GM21529 (cell line): ENCODE results near the gene PAN3.
A peak's percentile ranks its signal among the peaks of the same experiment; 100 is the strongest.
"Not testable (repeated sequence)": the region's sequence is repeated elsewhere in the genome, so short reads cannot be mapped to it uniquely, and the experiment has no call there.

Source experiments
- ATAC-seq: cut with Tn5 transposase; IDR thresholded peaks from one replicate; pipeline ENCODE4 v1.9.1; 2021; ENCODE audit not compliant: unreplicated experiment

PAN3 gene

GRCh38 chr13:28131646-28132045 is 6.7 kb upstream of the PAN3 start:
- no peak for ATAC-seq

- ATAC-seq = no peak
Observed at GRCh38 chr13:28136916-28137315, 1.4 kb upstream of the PAN3 start.

GRCh38 chr13:28137596-28137995 is 749 bp upstream of the PAN3 start:
- no peak for ATAC-seq

- ATAC-seq = peak; percentile 60
Observed at GRCh38 chr13:28138756-28139470, 568 bp downstream of the PAN3 start.

GRCh38 chr13:28140433-28141125 is 2.2 kb downstream of the PAN3 start:
- ATAC-seq = no peak

DNA sequence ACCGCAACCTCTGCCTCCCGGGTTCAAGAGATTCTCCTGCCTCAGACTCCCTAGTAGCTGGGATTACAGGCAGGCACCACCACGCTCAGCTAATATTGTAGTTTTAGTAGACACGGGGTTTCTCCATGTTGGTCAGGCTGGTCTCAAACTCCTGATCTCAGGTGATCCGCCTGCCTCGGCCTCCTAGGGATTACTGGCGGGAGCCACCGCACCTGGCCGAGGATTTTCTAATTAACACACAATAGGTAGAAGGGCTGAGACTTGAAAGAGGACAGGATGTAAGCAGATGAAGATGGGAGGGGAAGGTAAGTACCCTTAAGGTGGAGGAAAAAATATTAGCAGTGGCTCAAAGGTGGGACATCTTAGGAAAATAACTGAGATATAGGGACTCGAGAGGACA is 3.2 kb downstream of the PAN3 start:
- ATAC-seq = not testable (repeated sequence)

- no peak for ATAC-seq
Observed at GRCh38 chr13:28145049-28145448, 6.7 kb downstream of the PAN3 start.

DNA sequence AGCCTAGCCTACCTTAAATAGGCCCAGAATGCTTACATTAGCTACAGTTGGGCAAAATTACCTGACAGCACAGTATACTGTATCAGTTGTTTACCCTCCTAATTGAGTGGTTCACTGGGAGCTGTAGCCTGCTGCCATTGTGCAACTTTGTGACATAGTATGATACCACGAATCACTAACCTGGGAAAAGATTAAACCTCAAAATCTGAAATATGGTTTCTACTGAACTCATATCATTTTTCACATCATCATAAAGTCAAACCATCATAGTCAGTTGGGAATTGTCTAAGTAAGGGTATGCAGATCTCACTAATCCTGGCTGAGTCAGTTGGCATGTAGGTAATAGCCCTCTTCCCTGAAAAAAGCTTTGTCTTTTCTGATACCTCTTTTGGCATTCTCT is 9.2 kb downstream of the PAN3 start:
- no peak for ATAC-seq

DNA sequence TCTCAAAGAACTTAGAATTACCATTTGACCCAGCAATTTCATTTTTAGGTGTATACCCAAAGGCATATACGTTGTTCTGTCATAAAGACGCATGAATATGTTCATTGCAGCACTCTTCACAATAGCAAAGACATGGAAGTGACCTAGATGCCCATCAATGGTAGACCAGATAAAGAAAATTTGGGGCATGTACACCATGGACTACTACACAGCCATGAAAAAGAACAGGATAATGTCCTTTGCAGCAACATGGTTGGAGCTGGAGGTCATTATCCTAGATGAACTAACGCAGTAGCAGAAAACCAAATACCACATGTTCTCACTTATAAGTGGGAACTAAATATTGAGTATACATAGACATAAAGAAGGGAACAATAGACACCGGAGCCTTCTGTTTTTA is 20.7 kb downstream of the PAN3 start:
- no peak for ATAC-seq

DNA sequence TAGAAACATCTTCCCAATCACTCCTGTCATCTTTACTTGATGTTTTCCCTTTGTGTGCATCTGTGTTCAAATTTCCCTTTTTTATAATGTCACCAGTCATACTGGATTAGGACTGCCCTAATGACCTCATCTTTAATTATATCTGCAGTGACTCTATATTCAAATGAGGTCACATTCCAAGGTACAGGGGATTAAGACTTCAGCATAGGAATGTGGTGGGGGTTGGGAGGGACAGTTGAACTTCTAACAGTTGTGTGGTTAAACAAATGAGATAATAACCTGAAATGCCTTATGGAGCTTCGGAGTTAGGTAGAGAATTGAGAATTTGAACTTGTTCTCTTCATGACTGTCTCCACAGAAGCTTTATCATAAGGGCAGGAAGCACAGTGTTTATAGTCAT is 23.0 kb downstream of the PAN3 start:
- no peak for ATAC-seq

DNA sequence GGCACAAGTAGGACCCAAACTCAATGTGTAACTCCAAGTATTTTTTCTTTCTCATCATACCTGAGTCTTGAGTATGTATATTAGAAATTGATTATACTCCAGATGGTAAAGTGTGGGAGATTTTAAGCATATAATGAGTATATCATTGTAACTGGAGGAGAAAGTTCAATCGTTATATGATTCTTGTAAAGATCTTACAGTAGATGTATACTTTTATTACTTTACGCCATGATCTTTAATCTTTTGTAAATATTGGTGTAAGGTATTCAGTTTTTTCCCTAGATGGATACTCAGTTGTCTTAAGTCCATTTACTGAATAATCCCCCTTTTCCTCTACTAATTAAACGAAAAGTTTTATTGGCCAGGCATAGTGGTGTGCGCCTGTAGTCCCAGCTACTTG is 25.2 kb downstream of the PAN3 start:
- no peak for ATAC-seq

- no peak for ATAC-seq
Observed at GRCh38 chr13:28166257-28166656, 27.9 kb downstream of the PAN3 start.

- no peak for ATAC-seq
Observed at GRCh38 chr13:28171266-28171665, 32.9 kb downstream of the PAN3 start.

DNA sequence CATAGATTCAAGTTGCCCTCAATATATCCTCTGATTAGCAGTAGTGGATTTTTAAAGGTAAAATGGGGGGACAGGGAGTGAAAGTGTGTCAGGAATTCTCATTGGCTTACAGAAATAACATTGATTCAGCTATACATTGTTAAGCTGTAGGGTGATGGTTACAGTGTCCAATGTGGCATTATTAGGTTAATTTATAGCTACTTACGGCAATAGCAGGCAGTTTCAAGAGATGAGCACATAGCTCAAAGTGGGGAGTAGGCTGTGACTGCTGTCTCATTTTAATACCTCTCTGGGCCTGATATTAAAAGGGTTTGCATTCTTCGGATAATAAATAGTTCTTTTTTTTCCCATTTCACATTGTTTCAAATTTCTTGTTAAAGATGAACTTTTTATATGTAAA is 34.6 kb downstream of the PAN3 start:
- no peak for ATAC-seq

DNA sequence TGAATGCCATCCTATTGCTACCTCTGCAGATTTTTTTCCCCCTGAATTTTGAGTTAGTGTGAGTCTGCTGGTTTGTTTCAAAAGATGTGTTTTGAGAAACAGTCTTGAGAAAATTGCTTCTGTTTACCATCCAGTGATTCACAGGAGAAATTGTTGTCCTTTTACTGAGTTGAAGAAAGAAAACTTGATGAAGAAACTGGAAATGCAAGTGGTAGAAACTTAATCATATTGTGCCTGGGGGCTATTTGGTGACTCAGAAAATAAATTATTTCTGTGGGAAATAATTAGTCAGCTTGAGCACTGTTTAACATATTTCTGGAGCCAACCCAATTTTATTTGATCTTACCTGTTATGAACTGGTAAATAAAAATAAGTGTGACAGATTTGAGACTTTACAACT is 35.4 kb downstream of the PAN3 start:
- ATAC-seq = no peak

GRCh38 chr13:28177327-28177726 is 39.0 kb downstream of the PAN3 start:
- no peak for ATAC-seq

- no peak for ATAC-seq
Observed at GRCh38 chr13:28177877-28178276, 39.5 kb downstream of the PAN3 start.

DNA sequence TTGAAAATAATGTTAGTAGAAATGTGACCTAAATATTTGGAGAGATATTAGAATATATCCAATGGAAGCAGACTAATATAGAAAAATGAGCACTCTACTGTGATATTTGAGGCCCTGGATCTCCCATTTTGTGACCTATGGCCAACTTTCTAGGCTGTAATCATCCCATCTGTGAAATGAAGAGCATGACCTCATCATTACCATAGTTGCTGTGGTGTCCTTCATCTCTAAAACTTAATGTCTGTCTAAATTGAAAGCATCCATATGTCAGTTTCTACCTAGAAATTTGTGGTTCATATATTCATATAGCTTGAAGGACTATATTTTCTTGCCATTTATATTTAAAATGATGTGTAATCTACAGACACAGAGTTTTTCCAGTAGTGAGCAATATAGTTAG is 41.6 kb downstream of the PAN3 start:
- no peak for ATAC-seq

GRCh38 chr13:28181413-28181812 is 43.1 kb downstream of the PAN3 start:
- ATAC-seq = no peak

DNA sequence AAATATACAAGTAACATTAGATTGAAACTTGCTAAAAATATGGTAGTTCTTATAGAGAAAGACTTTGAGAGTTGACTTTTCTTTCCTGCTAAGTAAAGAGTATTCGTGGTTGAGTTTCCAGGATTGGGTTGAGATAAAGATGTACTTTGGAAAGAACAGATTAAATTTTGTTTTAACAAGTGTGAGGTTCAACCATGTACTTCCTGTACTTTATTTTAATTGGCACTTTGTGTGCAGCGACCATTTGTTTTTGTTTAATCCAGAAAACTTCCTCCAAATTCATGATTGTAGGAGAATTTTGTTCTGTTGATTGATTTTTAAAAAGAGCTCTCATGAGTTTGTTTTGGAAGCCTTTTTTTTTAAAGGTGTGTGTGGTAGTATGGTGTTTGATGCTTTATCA is 46.9 kb downstream of the PAN3 start:
- no peak for ATAC-seq

GRCh38 chr13:28199089-28199488 is 60.7 kb downstream of the PAN3 start:
- no peak for ATAC-seq

DNA sequence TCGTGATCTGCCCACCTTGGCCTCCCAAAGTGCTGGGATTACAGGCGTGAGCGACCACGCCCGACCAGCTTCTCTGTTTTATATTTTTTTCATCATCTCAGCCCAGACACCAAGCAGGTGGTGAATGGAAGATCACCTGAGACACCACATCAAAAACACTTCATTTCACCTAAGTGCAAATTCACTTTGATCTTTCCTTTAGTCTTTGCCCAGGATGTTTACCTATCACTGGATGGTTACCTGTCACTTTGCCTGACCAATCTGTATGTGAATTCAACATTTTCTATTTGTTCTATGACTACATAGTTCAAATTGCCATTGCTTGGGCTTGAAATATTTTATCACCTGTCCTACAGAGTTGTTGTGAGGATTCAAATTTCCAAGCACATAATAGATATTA is 65.7 kb downstream of the PAN3 start:
- ATAC-seq = no peak
